ENCODE measurements around the gene ITGB5. TPM values are rescaled to one million over a fixed set of nuclear protein-coding genes. Genes with fewer than 3 reads are reported as not detected.

Gene ITGB5
- total RNA-seq, 1 experiment from 2014 or later: 225 TPM

DNA sequence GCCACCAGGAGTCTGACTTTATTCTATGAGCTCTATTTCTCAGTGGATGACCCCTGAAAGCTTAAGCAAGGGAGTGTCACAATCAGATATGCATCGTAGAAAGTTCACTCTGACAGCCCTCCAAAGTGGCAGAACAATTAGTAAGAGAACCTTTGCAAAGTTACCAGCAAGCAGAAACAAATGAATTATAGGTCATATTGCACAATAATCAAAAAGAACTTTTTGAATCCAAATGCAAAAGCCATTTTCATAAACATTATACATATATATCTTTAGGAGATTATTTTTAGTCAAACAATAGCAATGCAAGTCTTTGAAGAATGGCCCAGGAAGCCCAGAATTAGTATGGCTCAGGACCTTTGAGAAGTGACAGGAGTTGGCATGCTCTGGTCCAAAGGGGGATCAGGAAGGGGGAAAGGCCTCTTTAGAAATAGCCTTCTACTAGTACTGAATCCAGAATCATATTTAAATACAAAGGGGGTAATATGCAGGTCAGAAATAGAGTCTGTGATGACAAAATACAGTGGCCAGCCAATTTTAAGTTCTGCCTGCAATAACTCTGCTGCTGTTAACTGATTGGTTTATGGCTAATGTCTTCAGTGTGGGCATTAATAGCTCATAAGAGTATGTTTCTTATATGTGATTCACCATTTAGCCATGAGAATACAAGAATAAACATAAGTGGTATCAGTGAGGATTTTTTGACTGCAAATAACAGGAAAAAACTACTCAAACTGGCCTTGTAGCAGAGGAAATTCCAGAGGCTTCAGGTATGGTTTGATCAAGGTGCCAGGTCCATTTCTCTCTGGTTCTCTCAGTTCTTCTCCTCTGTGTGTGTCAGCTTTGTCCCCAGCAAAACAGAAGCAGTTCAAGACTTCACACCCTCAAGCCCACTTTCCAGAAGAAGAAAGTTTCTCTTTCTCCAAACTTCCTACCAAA is 17.0 kb upstream of the ITGB5 start:
- CTCF ChIA-PET: interaction anchor here (1.4 kb wide), 1 partner anchor 117 kb away, joined by 5 read pairs; no protein-coding TSS in a partner anchor
- BruUV-seq (replicated peaks): no TSS peak
- no peak for DNase-seq

DNA sequence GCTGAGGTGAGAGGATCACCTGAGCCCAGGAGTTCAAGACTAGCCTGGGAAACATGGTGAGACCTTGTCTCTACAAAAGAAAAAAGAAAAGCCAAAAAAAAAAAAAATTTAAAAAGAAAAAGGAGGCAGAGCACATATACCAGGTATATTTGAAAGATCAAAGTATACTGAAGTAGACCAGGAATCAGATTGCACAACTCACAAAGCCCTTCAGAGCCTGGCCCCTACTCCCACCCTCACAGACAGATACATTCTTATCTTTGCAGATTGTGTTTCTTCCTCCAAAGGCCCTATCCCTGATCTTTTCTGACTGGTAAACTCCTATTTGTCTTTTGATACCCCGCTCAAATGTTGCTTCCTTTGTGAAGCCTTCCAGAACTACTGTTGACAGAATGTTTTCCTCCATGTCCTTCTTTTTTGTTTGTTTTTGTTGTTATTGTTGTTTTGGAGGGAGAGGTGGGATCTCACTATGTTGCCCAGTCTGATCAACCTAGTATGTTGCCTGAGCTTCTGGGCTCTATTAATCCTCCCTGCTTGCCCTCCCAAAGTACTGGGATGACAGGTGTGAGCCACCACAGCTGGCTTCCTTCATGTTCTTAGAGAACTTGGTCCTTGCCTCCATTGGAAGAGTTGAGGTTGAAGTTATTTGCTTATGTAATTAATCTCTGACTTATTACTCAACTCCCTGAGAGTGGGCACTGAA is 9.8 kb upstream of the ITGB5 start:
- H3K4me1 Mint-ChIP-seq (ENCODE audit: low read depth, unreplicated experiment): peaks cover 33% of the 10 kb centered on the region
- no peak overlapping the region for H3K27ac Mint-ChIP-seq (ENCODE audit: unreplicated experiment)
- BruUV-seq (replicated peaks): no TSS peak
- no peaks in the 10 kb centered on the region for H3K9me3 Mint-ChIP-seq (ENCODE audit: low read depth, unreplicated experiment)
- no peaks in the 10 kb centered on the region for H3K36me3 Mint-ChIP-seq (ENCODE audit: insufficient read depth, unreplicated experiment)
- TF ChIP-seq, protein P1, sequence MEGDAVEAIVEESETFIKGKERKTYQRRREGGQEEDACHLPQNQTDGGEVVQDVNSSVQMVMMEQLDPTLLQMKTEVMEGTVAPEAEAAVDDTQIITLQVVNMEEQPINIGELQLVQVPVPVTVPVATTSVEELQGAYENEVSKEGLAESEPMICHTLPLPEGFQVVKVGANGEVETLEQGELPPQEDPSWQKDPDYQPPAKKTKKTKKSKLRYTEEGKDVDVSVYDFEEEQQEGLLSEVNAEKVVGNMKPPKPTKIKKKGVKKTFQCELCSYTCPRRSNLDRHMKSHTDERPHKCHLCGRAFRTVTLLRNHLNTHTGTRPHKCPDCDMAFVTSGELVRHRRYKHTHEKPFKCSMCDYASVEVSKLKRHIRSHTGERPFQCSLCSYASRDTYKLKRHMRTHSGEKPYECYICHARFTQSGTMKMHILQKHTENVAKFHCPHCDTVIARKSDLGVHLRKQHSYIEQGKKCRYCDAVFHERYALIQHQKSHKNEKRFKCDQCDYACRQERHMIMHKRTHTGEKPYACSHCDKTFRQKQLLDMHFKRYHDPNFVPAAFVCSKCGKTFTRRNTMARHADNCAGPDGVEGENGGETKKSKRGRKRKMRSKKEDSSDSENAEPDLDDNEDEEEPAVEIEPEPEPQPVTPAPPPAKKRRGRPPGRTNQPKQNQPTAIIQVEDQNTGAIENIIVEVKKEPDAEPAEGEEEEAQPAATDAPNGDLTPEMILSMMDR (IDR thresholded peaks at IDR 0.05; ENCODE audit: unreplicated experiment): no peak
- no peak overlapping the region for H3K4me3 Mint-ChIP-seq (ENCODE audit: low read depth, unreplicated experiment)
- CTCF ChIA-PET: interaction anchor here (0.7 to 1.2 kb wide), 3 partner anchors 93 to 137 kb away, joined by 3 read pairs; no protein-coding TSS in a partner anchor
- DNase-seq: no peak
- intact Hi-C loops (cut with micrococcal nuclease; ENCODE audit: unreplicated experiment): no loop called here
- H3K27me3 Mint-ChIP-seq (ENCODE audit: unreplicated experiment): no peaks in the 10 kb centered on the region

More for the DNA sequence above, 17.0 kb upstream of the ITGB5 start:
- no peaks in the 10 kb centered on the region for H3K27me3 Mint-ChIP-seq (ENCODE audit: unreplicated experiment)
- H3K4me1 Mint-ChIP-seq (ENCODE audit: low read depth, unreplicated experiment): peaks cover 15% of the 10 kb centered on the region
- intact Hi-C loops (cut with micrococcal nuclease; ENCODE audit: unreplicated experiment): no loop called here
- TF ChIP-seq, protein P1 (IDR thresholded peaks at IDR 0.05; ENCODE audit: unreplicated experiment): no peak
- no peak overlapping the region for H3K27ac Mint-ChIP-seq (ENCODE audit: unreplicated experiment)
- H3K36me3 Mint-ChIP-seq (ENCODE audit: insufficient read depth, unreplicated experiment): no peaks in the 10 kb centered on the region
- no peak overlapping the region for H3K4me3 Mint-ChIP-seq (ENCODE audit: low read depth, unreplicated experiment)
- no peaks in the 10 kb centered on the region for H3K9me3 Mint-ChIP-seq (ENCODE audit: low read depth, unreplicated experiment)

DNA sequence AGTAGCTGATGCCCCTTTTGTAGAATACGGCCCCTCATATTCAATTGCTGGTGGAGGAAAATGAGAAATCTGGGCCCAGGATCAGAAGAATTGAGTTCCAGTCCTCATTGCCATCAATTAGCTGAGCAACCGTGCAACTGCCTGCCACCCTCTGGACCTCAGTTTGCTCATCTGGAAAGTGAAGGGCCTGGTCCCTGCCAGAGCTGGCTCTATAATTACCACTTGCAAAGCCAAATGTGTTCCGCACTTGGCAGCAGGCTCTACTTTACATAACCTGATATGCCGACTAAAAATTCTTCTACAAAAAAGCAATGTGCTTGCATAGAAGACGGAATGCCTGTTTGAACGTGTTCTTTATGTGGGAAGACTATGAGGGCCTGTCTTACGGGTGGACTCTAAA is 8.6 kb upstream of the ITGB5 start:
- peaks cover 2% of the 10 kb centered on the region for H3K36me3 Mint-ChIP-seq (ENCODE audit: insufficient read depth, unreplicated experiment)
- H3K27me3 Mint-ChIP-seq (ENCODE audit: unreplicated experiment): no peaks in the 10 kb centered on the region
- no peak overlapping the region for H3K4me3 Mint-ChIP-seq (ENCODE audit: low read depth, unreplicated experiment)
- no peak overlapping the region for H3K27ac Mint-ChIP-seq (ENCODE audit: unreplicated experiment)
- CTCF ChIA-PET: no interaction called here
- BruUV-seq (replicated peaks): no TSS peak
- DNase-seq: no peak
- TF ChIP-seq, protein P1 (IDR thresholded peaks at IDR 0.05; ENCODE audit: unreplicated experiment): no peak
- peaks cover 23% of the 10 kb centered on the region for H3K4me1 Mint-ChIP-seq (ENCODE audit: low read depth, unreplicated experiment)
- no peaks in the 10 kb centered on the region for H3K9me3 Mint-ChIP-seq (ENCODE audit: low read depth, unreplicated experiment)
- intact Hi-C loops (cut with micrococcal nuclease; ENCODE audit: unreplicated experiment): no loop called here

DNA sequence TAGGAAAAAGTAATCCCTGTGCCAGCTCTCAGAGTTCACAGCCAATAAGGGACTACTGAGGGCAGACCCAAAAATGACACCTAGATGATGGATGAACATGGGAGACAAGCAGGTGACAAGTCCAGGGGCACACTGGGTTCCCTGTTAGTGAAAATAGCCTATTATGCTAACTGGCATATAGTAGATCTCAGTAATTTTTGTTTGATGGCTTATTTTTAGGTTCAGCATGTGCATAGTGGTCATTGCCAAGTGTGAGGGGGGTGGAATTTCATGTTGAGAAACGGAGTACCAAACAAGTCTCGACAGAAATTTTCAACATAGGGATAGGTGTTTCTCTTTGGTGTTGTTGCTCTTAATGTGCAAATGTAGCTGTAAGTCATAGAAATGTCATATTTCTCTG is 6.4 kb upstream of the ITGB5 start:
- Mint-ChIP-seq H3K27ac (ENCODE audit: unreplicated experiment) (no peak overlapping the region), H3K9me3 (ENCODE audit: low read depth, unreplicated experiment) (no peaks in the 10 kb centered on the region), H3K36me3 (ENCODE audit: insufficient read depth, unreplicated experiment) (peaks cover 8% of the 10 kb centered on the region), H3K27me3 (ENCODE audit: unreplicated experiment) (no peaks in the 10 kb centered on the region), H3K4me1 (ENCODE audit: low read depth, unreplicated experiment) (peaks cover 19% of the 10 kb centered on the region), H3K4me3 (ENCODE audit: low read depth, unreplicated experiment) (no peak overlapping the region)
- TF ChIP-seq, protein P1 (IDR thresholded peaks at IDR 0.05; ENCODE audit: unreplicated experiment): no peak
- no TSS peak for BruUV-seq (replicated peaks)
- intact Hi-C loops (cut with micrococcal nuclease; ENCODE audit: unreplicated experiment): no loop called here
- CTCF ChIA-PET: no interaction called here
- no peak for DNase-seq

All from Calu3 (cell line).